ENCODE measurements around the gene UNC79. TPM values are rescaled to one million over a fixed set of nuclear protein-coding genes. Genes with fewer than 3 reads are reported as not detected.

UNC79 gene
- total and polyA plus RNA-seq, 2 experiments from 2014 or later = 0.04 TPM; not detected in 1

- no peak overlapping the region for H3K4me3 ChIP-seq
- no peaks in the 10 kb centered on the region for H3F3A ChIP-seq (ENCODE audit: insufficient read depth)
- H3K9ac ChIP-seq = no peak overlapping the region
- DNase-seq = peak; percentile 3
- H3K36me3 ChIP-seq (ENCODE audit: low read depth) = no peaks in the 10 kb centered on the region
- no peak for TF ChIP-seq EZH2phosphoT487 (IDR thresholded peaks at IDR 0.05; ENCODE audit: insufficient read depth, low read depth)
- no peak for TF ChIP-seq EZH2 (IDR thresholded peaks at IDR 0.05; ENCODE audit: insufficient read depth, poor library complexity, severe bottlenecking)
- H3K9me2 ChIP-seq (ENCODE audit: insufficient read depth) = no peaks in the 10 kb centered on the region
- H3K9me3 ChIP-seq (ENCODE audit: low read depth) = no peaks in the 10 kb centered on the region
- in situ Hi-C loops (cut with MboI) = no loop called here
- no peaks in the 10 kb centered on the region for H4K20me1 ChIP-seq (ENCODE audit: insufficient read depth)
- no peak overlapping the region for H3K27ac ChIP-seq
- H3K79me2 ChIP-seq (ENCODE audit: insufficient read depth) = no peaks in the 10 kb centered on the region
- no peak overlapping the region for H3K4me2 ChIP-seq (ENCODE audit: unreplicated experiment)
- WGBS, 2 experiments (ENCODE audit: low coverage in 1 of 2, low lambda C conversion rate in 2 of 2, missing lambda C conversion rate in 2 of 2) = 41 to 42% methylated on average over 3 of the region's 3 CpGs
- no peak overlapping the region for H2AFZ ChIP-seq
- H3K27me3 ChIP-seq (replicated peaks; ENCODE audit: insufficient read depth) = no peaks in the 10 kb centered on the region
- H3K4me1 ChIP-seq (ENCODE audit: insufficient read depth) = no peaks in the 10 kb centered on the region
Observed at GRCh38 chr14:93496856-93497741, 66.4 kb downstream of the UNC79 start.

- H3K9me3 ChIP-seq (ENCODE audit: low read depth) = no peaks in the 10 kb centered on the region
- H3K4me1 ChIP-seq (ENCODE audit: insufficient read depth) = no peaks in the 10 kb centered on the region
- no peaks in the 10 kb centered on the region for H3K9me2 ChIP-seq (ENCODE audit: insufficient read depth)
- TF ChIP-seq EZH2 (IDR thresholded peaks at IDR 0.05; ENCODE audit: insufficient read depth, poor library complexity, severe bottlenecking) (no peak), EZH2phosphoT487 (IDR thresholded peaks at IDR 0.05; ENCODE audit: insufficient read depth, low read depth) (no peak)
- WGBS, 2 experiments (ENCODE audit: low coverage in 1 of 2, low lambda C conversion rate in 2 of 2, missing lambda C conversion rate in 2 of 2) = 0% methylated on average over 1 of the region's 1 CpG
- H3K4me3 ChIP-seq = no peak overlapping the region
- H3K9ac ChIP-seq = no peak overlapping the region
- no peaks in the 10 kb centered on the region for H4K20me1 ChIP-seq (ENCODE audit: insufficient read depth)
- no peaks in the 10 kb centered on the region for H3K36me3 ChIP-seq (ENCODE audit: low read depth)
- no peaks in the 10 kb centered on the region for H3F3A ChIP-seq (ENCODE audit: insufficient read depth)
- H3K79me2 ChIP-seq (ENCODE audit: insufficient read depth) = no peaks in the 10 kb centered on the region
- 0 out of 2 replicates have a peak, but pooled peaks cover 3% of the 10 kb centered on the region for H3K27me3 ChIP-seq (replicated peaks; ENCODE audit: insufficient read depth)
- no peak overlapping the region for H2AFZ ChIP-seq
- DNase-seq = no peak
- H3K27ac ChIP-seq = no peak overlapping the region
- in situ Hi-C loops (cut with MboI) = no loop called here
- no peak overlapping the region for H3K4me2 ChIP-seq (ENCODE audit: unreplicated experiment)
Observed at GRCh38 chr14:93510056-93510455, 79.3 kb downstream of the UNC79 start.

GRCh38 chr14:93511001-93511400 is 80.3 kb downstream of the UNC79 start:
- Histone ChIP-seq H3K9me3 (ENCODE audit: low read depth) (no peaks in the 10 kb centered on the region), H3K9me2 (ENCODE audit: insufficient read depth) (no peaks in the 10 kb centered on the region), H3K79me2 (ENCODE audit: insufficient read depth) (no peaks in the 10 kb centered on the region), H3K4me3 (no peak overlapping the region), H2AFZ (no peak overlapping the region), H3F3A (ENCODE audit: insufficient read depth) (no peaks in the 10 kb centered on the region), H3K9ac (no peak overlapping the region), H3K4me2 (ENCODE audit: unreplicated experiment) (no peak overlapping the region), H3K27me3 (replicated peaks; ENCODE audit: insufficient read depth) (no peaks in the 10 kb centered on the region), H4K20me1 (ENCODE audit: insufficient read depth) (no peaks in the 10 kb centered on the region), H3K36me3 (ENCODE audit: low read depth) (no peaks in the 10 kb centered on the region), H3K27ac (no peak overlapping the region), H3K4me1 (ENCODE audit: insufficient read depth) (no peaks in the 10 kb centered on the region)
- DNase-seq = no peak
- in situ Hi-C loops (cut with MboI) = no loop called here
- no peak for TF ChIP-seq EZH2 (IDR thresholded peaks at IDR 0.05; ENCODE audit: insufficient read depth, poor library complexity, severe bottlenecking)
- TF ChIP-seq EZH2phosphoT487 (IDR thresholded peaks at IDR 0.05; ENCODE audit: insufficient read depth, low read depth) = no peak
- WGBS, 2 experiments (ENCODE audit: low coverage in 1 of 2, low lambda C conversion rate in 2 of 2, missing lambda C conversion rate in 2 of 2) = 55 to 71% methylated on average over 5 of the region's 5 CpGs

- H3K27me3 ChIP-seq (replicated peaks; ENCODE audit: insufficient read depth) = no peaks in the 10 kb centered on the region
- peaks cover 6% of the 10 kb centered on the region; the same call in 1 of the 2 replicates for H3F3A ChIP-seq (ENCODE audit: insufficient read depth)
- no peak overlapping the region for H3K4me2 ChIP-seq (ENCODE audit: unreplicated experiment)
- 78 to 79% methylated on average over 3 of the region's 3 CpGs for WGBS, 2 experiments (ENCODE audit: low coverage in 1 of 2, low lambda C conversion rate in 2 of 2, missing lambda C conversion rate in 2 of 2)
- no peaks in the 10 kb centered on the region for H3K9me3 ChIP-seq (ENCODE audit: low read depth)
- no peaks in the 10 kb centered on the region for H3K79me2 ChIP-seq (ENCODE audit: insufficient read depth)
- no peaks in the 10 kb centered on the region for H4K20me1 ChIP-seq (ENCODE audit: insufficient read depth)
- no peak overlapping the region for H3K4me3 ChIP-seq
- H3K9ac ChIP-seq = no peak overlapping the region
- in situ Hi-C loops (cut with MboI) = no loop called here
- no peaks in the 10 kb centered on the region for H3K36me3 ChIP-seq (ENCODE audit: low read depth)
- peak; percentile 14 for DNase-seq
- no peak for TF ChIP-seq EZH2 (IDR thresholded peaks at IDR 0.05; ENCODE audit: insufficient read depth, poor library complexity, severe bottlenecking)
- no peak for TF ChIP-seq EZH2phosphoT487 (IDR thresholded peaks at IDR 0.05; ENCODE audit: insufficient read depth, low read depth)
- H3K4me1 ChIP-seq (ENCODE audit: insufficient read depth) = no peaks in the 10 kb centered on the region
- no peak overlapping the region for H3K27ac ChIP-seq
- H2AFZ ChIP-seq = no peak overlapping the region
- no peaks in the 10 kb centered on the region for H3K9me2 ChIP-seq (ENCODE audit: insufficient read depth)
Observed at GRCh38 chr14:93520053-93520607, 89.4 kb downstream of the UNC79 start.
